GM21423 (cell line): ENCODE results near the gene CCDC167.

Experiments
- ATAC-seq: cut with Tn5 transposase; IDR thresholded peaks from one replicate; pipeline ENCODE4 v1.9.1; 2021; ENCODE audit warnings: mild to moderate bottlenecking, moderate library complexity; ENCODE audit not compliant: unreplicated experiment

The CCDC167 gene

GRCh38 chr6:37499433-37500293, at the start of gene CCDC167:
TSS of gene CCDC167 (minus strand) at chr6:37499893. CDS start at chr6:37499863, 30 bp downstream.
- peak; percentile 87 for ATAC-seq

GRCh38 chr6:37549154-37549553, 49.5 kb upstream of the CCDC167 start:
- ATAC-seq, result no peak

- ATAC-seq, result no peak
These were observed 48.5 kb upstream of the CCDC167 start for GRCh38 chr6:37548067-37548674.

GRCh38 chr6:37547564-37548061, 47.9 kb upstream of the CCDC167 start:
- peak; percentile 56 for ATAC-seq

GRCh38 chr6:37546141-37546871, 46.6 kb upstream of the CCDC167 start:
- no peak for ATAC-seq

DNA sequence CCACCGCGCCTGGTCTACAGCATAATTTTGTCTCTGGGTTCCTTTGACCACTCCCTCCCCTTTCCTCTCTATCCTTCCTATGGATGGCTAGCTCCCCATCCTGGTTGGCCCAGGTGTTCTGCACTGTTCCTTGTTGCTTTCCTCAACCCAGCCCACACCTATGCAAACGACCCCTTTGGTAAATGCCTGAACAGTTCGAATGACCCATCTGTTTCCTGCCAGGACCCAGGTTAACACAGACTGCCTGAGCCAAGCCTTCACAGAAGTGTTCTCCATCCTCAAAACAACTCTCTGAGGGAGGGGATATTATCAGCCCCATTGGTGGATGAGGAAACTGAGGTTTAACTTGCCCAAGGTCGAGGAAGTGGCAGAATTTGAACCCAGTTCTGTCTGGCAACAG, 44.8 kb upstream of the CCDC167 start:
- ATAC-seq, result no peak

DNA sequence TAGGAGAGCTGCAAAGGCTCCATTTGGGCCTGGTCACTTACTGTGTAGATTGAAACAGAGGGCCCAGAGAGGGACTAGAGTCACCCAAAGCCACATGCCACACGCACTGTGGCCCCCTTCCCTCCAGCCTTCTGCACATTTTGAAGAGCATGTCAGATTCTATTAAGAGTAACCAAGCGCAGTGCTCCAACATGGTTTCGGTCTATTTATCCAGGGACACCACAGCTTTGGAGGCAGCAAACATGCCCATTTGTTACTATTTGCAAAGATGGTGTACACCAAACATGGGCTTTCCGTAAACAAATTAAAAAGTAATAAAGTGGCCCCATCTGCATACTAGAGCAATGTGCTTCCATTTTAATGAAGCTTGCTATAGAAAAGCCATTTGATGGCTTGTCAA, 43.7 kb upstream of the CCDC167 start:
- ATAC-seq, result no peak

DNA sequence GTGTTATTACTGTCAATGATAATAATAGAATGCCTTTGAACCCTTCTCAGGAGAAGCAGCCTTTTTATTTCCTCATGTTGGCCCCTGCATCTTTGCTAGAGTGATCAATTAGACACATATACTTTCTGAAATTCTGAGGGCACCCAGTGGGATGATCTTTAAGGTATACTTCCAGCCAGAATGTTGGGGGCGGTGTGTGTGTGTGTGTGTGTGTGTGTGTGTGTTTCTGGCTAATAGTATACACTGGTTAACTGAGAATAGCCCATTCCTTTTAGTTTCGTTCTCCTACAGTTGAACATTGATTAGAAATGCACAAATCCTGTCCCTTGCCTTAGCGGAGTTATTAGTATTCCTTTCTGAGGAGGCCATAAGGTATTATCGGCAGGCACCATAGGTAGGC, 41.7 kb upstream of the CCDC167 start:
- ATAC-seq, result no peak

DNA sequence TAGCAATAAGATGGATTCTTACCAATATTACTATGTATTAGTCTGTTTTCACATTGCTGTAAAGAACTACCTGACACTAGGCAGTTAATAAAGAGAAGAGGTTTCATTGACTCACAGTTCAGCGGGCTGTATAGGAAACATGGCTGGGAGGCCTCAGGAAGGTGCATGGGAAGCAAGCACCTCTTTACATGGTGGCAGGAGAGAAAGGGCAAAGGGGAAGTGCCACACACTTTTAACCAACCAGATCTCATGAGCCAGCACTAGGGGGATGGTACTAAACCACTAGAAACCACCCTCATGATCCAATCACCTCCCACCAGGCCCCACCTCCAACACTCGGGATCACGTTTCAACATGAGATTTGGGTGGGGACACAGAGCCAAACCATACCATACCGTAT, 40.7 kb upstream of the CCDC167 start:
- no peak for ATAC-seq

DNA sequence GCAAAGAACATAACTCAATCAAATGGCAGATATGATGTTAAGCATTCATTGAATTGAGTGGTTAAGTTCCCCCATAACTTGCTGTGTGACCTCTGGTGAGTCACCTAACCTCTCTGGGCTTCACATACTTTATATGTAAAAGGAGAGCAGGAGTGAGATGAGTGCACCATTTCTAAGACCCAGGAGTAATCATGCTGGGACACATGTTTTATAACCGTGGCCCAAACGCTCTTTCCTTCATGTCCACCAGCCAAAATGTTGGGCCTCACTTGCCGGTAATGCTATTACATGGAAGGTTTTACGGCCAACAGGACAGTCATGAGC, 40.3 kb upstream of the CCDC167 start:
- ATAC-seq, result no peak

- no peak for ATAC-seq
These were observed 39.7 kb upstream of the CCDC167 start for GRCh38 chr6:37539171-37540028.

DNA sequence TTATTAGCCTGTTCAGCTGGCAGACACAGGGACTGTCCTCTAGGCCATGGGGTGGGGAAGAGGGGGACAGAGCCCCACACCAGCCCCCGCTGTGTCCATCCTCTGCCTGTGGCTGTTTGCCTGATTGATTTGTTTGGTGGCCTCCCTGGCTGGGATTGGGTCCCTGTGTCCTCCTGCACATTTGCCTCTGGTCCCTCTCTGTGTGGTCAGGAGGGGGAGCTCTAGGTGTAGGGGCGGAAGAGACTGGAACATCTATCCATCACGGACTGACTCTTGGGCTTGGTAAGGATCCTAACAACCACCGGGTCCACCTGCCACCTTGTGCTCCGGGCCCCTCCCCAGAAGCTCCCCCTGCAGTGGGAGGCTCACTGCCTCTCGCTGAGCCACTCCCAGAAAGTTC, 38.4 kb upstream of the CCDC167 start:
- ATAC-seq, result no peak

GRCh38 chr6:37537548-37537947, 37.9 kb upstream of the CCDC167 start:
- ATAC-seq, result no peak

DNA sequence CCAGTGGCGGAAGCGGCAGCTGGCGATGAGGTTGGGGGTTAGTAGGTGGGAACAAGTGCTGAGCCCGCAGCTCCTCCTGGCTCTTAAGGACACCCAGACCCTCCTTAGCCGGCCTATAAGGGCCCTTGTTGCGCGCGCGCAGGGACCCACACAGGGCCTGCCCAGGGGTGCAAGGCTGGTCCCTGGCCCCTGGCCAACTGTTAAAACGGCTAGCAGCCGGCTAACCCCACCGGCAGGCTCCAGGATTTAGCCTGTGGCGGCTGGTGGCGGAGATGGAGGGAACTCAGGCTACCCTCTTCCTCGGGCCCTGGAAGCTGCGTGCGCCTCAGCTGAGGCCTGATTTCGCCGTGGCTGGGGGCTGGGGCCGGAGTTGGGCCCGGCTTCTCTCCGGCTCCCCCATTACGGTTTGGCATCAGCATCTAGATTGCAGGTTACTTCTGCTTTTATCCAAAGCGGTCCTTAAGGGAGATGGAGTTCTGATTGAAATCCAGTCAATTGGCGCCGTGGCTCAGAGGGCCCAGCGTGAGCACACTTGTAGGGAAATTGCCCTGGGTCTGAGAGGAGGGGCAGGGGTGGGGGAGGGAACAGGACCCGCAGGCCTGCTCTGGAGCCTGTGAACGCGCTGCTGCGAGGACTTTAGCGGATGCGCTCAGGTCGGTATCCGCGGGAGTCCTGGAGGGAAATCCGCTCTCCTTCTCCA, 36.9 kb upstream of the CCDC167 start:
- ATAC-seq, result no peak

GRCh38 chr6:37535759-37536490, 36.2 kb upstream of the CCDC167 start:
- ATAC-seq, result no peak

DNA sequence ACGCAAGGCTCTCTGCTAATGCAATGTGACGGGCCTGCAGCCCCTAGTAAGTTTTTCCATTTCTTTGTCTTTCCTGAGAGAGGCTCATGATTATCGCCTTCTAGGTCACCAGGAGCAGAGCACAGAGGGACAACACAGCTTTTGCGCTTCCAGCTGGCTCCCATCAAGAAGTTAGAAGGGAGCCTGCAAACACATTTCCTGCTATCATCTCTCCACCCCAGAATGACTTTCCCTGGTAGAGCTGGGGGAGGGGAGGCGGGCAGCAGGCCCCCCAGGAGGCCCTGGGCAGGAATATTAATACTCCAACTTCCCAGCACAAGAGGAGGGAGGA, 35.7 kb upstream of the CCDC167 start:
- no peak for ATAC-seq

DNA sequence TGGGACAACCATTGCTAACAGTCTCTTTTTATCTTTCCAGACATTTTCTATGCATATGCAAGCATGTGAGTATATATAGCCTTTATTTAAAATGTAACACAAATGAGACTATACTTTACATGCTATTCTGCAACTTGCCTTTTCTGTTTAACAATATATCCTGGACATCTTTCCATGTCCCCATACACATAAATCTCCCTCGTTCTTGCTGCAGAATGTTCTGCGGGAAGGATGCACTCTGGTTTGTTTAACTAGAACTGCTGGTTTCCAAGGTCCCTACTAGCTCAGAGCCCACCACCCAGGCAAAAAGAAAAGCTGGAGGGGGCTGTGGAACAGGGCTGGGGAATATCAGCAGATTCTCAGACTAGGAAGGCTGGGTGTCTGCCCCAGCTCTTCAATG, 35.2 kb upstream of the CCDC167 start:
- ATAC-seq, result no peak

DNA sequence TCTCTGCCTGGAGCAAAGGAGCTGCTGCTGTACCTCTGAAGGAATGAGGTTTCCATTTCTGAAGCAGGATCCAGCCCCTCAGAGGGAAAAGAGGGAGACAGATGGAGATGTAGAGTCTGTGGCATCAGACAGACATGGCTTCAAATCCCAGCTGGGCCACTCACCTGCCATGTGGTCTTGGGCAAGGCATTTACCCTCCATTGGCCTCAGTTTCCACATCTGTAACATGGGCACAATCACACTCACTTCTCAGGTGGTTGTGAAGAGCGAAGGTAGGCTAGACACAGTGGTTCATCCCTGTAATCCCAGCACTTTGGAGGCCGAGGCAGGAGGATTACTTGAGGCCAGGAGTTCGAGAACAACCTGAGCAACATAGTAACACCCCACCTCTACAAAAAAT, 32.4 kb upstream of the CCDC167 start:
- ATAC-seq, result no peak

DNA sequence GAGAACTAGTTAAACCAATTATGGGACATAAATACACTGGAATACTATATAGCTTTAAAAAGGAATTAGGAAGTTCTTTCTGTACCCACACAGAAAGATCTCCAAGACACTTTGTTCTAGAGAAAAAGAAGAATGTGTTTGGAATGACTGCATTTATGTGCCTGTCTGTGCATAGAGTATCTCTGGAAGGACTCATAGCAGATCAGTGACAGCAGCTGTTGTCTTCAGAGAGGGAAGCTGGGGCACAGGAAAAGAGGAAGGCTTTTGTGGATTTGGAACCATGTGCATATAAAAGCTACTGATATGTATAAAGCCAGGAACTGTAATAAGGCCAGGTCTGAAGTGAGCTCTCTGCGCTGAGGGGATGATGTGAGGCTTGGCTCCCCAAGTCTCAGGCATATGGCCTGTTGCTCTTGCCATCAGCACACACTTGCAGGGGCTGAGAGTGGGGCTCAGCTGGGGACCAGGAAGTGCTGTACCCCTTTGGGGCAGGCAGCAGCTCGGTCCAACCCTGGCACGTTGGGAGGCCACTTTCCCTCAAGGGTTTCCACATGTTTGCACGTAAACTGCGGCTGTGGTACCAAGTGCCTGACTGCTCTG, 31.8 kb upstream of the CCDC167 start:
- no peak for ATAC-seq
